Skeletal muscle satellite cell (primary cell): ENCODE data around the gene PARN. TPM values are rescaled to one million over a fixed set of nuclear protein-coding genes. Genes with fewer than 3 reads are reported as not detected.
"Not testable (repeated sequence)": the region's sequence is repeated elsewhere in the genome, so short reads cannot be mapped to it uniquely, and the experiment has no call there.

ENCODE experiments used
- H3K27me3 ChIP-seq: 2 replicates; pipeline ENCODE4 v1.7.0; 2013; ENCODE audit warnings: low read length; ENCODE audit not compliant: control insufficient read depth, insufficient read depth
- H3K36me3 ChIP-seq: 2 replicates; pipeline ENCODE4 v1.7.0; 2013; ENCODE audit warnings: mild to moderate bottlenecking, control low read depth, low read length; ENCODE audit not compliant: insufficient read depth
- H3K4me1 ChIP-seq: 2 replicates; pipeline ENCODE4 v1.7.0; 2013; ENCODE audit warnings: low read length; ENCODE audit not compliant: control insufficient read depth, insufficient read depth
- H3K4me2 ChIP-seq: 2 replicates; pipeline ENCODE4 v1.7.0; 2013; ENCODE audit warnings: mild to moderate bottlenecking, low read length
- H3K4me3 ChIP-seq: 2 replicates; pipeline ENCODE4 v1.7.0; 2013; ENCODE audit warnings: low read length
- H3K9ac ChIP-seq: 2 replicates; pipeline ENCODE4 v1.7.0; 2013; ENCODE audit warnings: mild to moderate bottlenecking, low read depth, low read length, moderate library complexity
- H3K9me3 ChIP-seq: replicated peaks from 2 replicates; pipeline ENCODE4 v1.7.0; 2013; ENCODE audit warnings: mild to moderate bottlenecking, control low read depth, low read length
- small RNA-seq: library from RNA; depleted of rRNA; stranded (forward); fragments of <200 nt; gene quantifications from one replicate; pipeline ENCODE3, GENCODE V24; 2012

PARN gene

GRCh38 chr16:14399378-14400284 lies 230.4 kb downstream of the PARN start:
- H3K27me3 ChIP-seq: no peaks in the 10 kb centered on the region
- no peaks in the 10 kb centered on the region for H3K36me3 ChIP-seq
- peak overlapping the region; percentile 64 for H3K4me3 ChIP-seq
- no peaks in the 10 kb centered on the region for H3K9me3 ChIP-seq
- H3K4me1 ChIP-seq: peaks cover 22% of the 10 kb centered on the region
- H3K9ac ChIP-seq: peak overlapping the region; percentile 75
- peak overlapping the region; percentile 89 for H3K4me2 ChIP-seq

DNA sequence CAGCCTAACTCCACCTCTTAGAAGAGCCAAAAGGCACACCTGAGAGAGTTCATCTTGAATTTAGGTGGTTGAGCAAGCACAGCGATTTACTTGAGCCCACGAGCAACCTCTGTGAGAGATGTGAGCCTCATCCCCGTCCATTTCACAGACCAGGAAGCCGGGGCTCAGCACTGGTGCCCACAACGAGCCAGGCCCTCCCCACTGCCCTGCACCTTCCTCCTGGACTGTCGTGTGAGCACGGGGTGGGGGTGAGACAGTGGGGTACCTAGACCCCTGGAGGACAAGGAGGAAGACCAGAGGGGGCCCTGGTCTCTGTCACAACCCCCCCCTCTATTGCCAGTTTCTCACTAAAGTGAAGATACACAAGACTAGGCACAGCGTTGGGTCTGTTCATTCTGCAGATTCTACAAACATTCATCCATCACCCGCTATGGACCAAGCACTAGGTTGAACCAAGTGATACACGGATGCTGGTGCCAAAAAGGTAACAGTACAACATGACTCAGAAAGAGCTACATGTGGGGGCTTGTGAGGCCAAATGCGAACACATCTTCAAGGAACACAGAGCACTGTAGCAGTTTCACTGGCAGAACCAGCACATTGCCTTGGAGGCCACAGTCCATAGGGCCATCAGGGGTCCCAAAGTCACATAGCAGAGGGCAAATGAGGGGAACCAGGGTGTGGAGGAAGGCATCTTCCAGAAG lies 231.9 kb downstream of the PARN start:
- no peaks in the 10 kb centered on the region for H3K27me3 ChIP-seq
- H3K4me1 ChIP-seq: peaks cover 22% of the 10 kb centered on the region
- H3K4me3 ChIP-seq: no peak overlapping the region
- no peak overlapping the region for H3K4me2 ChIP-seq
- H3K9ac ChIP-seq: no peak overlapping the region
- H3K36me3 ChIP-seq: no peaks in the 10 kb centered on the region
- H3K9me3 ChIP-seq: no peaks in the 10 kb centered on the region

DNA sequence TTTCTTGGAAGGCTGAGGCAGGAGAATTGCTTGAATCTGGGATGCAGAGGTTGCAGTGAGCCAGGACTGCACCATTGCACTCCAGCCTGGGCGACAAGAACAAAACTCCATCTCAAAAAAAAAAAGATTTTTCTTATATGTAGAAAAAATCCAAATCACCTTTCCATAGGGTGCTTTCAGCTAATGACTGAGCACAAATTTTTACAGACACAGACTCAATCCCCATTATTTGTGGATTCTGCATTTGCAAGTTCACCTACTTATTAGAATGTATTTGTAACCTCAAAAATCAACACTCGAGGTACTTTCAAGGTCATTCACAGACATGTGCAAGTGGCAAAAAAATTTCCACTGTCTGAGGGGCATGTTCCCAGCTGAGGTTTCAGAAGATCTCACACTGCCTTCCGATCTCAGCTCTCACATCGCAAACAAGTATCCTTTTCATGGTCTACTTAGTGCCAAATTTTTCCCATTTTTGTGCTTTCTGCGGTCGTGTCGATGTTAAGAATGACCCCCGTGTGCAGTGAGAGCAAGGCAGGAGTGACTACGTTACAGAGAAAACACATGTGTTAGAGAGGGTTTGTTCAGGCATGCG lies 234.3 kb downstream of the PARN start:
- peaks cover 18% of the 10 kb centered on the region for H3K4me1 ChIP-seq
- H3K27me3 ChIP-seq, H3K9ac ChIP-seq, H3K9me3 ChIP-seq, H3K4me2 ChIP-seq, H3K4me3 ChIP-seq, H3K36me3 ChIP-seq: not testable (repeated sequence)

GRCh38 chr16:14394834-14395233 lies 235.2 kb downstream of the PARN start:
- Histone ChIP-seq H3K4me3 (no peak overlapping the region), H3K4me1 (peaks cover 10% of the 10 kb centered on the region), H3K36me3 (no peaks in the 10 kb centered on the region), H3K9me3 (no peaks in the 10 kb centered on the region), H3K9ac (no peak overlapping the region), H3K27me3 (no peaks in the 10 kb centered on the region), H3K4me2 (no peak overlapping the region)

- no peak overlapping the region for H3K9ac ChIP-seq
- H3K9me3 ChIP-seq: no peaks in the 10 kb centered on the region
- no peaks in the 10 kb centered on the region for H3K36me3 ChIP-seq
- no peaks in the 10 kb centered on the region for H3K4me1 ChIP-seq
- H3K4me3 ChIP-seq: no peak overlapping the region
- no peaks in the 10 kb centered on the region for H3K27me3 ChIP-seq
- no peak overlapping the region for H3K4me2 ChIP-seq
These were observed 237.1 kb downstream of the PARN start for GRCh38 chr16:14392960-14393359.

- Histone ChIP-seq H3K27me3 (no peaks in the 10 kb centered on the region), H3K4me1 (no peaks in the 10 kb centered on the region), H3K36me3 (no peaks in the 10 kb centered on the region), H3K9ac (no peak overlapping the region), H3K4me3 (no peak overlapping the region), H3K4me2 (no peak overlapping the region), H3K9me3 (no peaks in the 10 kb centered on the region)
These were observed 240.7 kb downstream of the PARN start for GRCh38 chr16:14389359-14389758.

DNA sequence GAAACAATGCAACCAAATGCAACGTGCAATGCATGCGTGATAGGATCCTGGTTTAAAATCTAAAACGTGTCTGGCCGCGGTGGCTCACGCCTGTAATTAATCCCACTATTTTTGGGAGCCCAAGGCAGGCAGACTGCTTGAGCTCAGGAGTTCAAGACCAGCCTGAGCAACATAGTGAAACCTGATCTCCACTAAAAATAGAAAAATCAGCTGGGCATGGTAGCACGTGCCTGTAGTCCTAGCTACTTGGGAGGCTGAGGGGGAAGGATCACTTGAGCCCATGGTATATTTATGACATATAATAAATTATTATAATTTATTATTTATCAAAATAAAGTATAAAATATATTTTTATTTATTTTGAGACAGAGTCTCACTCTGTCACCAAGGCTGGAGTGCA lies 241.8 kb downstream of the PARN start:
- H3K4me2 ChIP-seq: no peak overlapping the region
- H3K4me3 ChIP-seq: no peak overlapping the region
- no peak overlapping the region for H3K9ac ChIP-seq
- H3K9me3 ChIP-seq: no peaks in the 10 kb centered on the region
- H3K36me3 ChIP-seq: no peaks in the 10 kb centered on the region
- no peaks in the 10 kb centered on the region for H3K4me1 ChIP-seq
- H3K27me3 ChIP-seq: no peaks in the 10 kb centered on the region

GRCh38 chr16:14386115-14386514 lies 243.9 kb downstream of the PARN start:
- no peaks in the 10 kb centered on the region for H3K27me3 ChIP-seq
- no peak overlapping the region for H3K4me3 ChIP-seq
- H3K4me2 ChIP-seq: no peak overlapping the region
- H3K36me3 ChIP-seq: no peaks in the 10 kb centered on the region
- H3K9me3 ChIP-seq: no peaks in the 10 kb centered on the region
- no peak overlapping the region for H3K9ac ChIP-seq
- peaks cover 6% of the 10 kb centered on the region for H3K4me1 ChIP-seq

Small RNA genes within 50 kb of the gene (small RNA-seq; reads per million reads assigned to genes)
- gene RN7SL274P: not detected
- not detected for gene RNU7-125P
